GM12864 (cell line): ENCODE results near the gene PLAAT4.
A peak's percentile ranks its signal among the peaks of the same experiment; 100 is the strongest.

ENCODE experiments used
- DNase-seq: peaks from one replicate; pipeline ENCODE4 v3.0.0-alpha.2; 2011; ENCODE audit warnings: low read depth
- H3K4me3 ChIP-seq: 2 replicates; pipeline ENCODE4 v1.5.1; 2011; ENCODE audit warnings: mild to moderate bottlenecking, low read depth, low read length, control low read depth
- TF ChIP-seq, protein P1 (sequence below): IDR thresholded peaks from 2 replicates; pipeline ENCODE4 v1.5.1; 2011; ENCODE audit warnings: low read depth, mild to moderate bottlenecking, moderate library complexity, low read length, control low read depth, inconsistent platforms; ENCODE audit errors: missing control alignments

Gene PLAAT4

GRCh38 chr11:63504054-63504453 lies 32.6 kb upstream of the PLAAT4 start:
- H3K4me3 ChIP-seq: no peak overlapping the region
- TF ChIP-seq, protein P1, sequence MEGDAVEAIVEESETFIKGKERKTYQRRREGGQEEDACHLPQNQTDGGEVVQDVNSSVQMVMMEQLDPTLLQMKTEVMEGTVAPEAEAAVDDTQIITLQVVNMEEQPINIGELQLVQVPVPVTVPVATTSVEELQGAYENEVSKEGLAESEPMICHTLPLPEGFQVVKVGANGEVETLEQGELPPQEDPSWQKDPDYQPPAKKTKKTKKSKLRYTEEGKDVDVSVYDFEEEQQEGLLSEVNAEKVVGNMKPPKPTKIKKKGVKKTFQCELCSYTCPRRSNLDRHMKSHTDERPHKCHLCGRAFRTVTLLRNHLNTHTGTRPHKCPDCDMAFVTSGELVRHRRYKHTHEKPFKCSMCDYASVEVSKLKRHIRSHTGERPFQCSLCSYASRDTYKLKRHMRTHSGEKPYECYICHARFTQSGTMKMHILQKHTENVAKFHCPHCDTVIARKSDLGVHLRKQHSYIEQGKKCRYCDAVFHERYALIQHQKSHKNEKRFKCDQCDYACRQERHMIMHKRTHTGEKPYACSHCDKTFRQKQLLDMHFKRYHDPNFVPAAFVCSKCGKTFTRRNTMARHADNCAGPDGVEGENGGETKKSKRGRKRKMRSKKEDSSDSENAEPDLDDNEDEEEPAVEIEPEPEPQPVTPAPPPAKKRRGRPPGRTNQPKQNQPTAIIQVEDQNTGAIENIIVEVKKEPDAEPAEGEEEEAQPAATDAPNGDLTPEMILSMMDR: no peak
- no peak for DNase-seq

DNA sequence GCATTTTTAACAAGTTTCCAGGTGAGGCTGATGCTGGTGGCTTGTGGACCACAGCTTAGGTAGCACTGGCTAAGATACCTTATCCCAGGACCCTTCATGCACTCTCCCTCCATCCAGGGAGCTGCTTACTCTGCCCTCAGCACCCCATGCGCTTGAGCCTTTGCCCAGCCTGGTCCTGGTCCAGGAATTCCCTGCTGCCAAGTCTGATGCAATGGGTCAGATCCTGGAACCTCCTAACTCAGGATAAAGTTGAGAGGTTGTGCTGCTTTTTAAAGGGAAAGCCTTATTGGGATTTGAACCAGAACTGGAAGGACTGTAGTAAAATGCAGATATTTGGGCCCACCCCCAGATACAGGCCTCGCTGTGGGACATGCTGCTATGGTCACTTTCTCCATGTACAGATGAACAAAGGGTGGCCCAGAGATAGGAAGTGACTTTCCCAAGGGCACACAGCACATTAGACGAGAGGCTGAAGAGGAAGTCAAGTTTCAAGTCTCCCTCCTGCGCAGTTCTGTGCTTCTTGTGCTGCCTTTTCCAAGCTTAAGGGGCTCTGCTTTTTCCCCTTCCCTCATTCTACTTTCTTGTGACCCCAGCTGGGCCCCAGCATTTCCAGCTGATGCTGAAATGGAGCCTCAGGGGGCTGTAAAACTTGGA lies 31.5 kb upstream of the PLAAT4 start:
- TF ChIP-seq, protein P1: no peak
- no peak overlapping the region for H3K4me3 ChIP-seq
- no peak for DNase-seq

DNA sequence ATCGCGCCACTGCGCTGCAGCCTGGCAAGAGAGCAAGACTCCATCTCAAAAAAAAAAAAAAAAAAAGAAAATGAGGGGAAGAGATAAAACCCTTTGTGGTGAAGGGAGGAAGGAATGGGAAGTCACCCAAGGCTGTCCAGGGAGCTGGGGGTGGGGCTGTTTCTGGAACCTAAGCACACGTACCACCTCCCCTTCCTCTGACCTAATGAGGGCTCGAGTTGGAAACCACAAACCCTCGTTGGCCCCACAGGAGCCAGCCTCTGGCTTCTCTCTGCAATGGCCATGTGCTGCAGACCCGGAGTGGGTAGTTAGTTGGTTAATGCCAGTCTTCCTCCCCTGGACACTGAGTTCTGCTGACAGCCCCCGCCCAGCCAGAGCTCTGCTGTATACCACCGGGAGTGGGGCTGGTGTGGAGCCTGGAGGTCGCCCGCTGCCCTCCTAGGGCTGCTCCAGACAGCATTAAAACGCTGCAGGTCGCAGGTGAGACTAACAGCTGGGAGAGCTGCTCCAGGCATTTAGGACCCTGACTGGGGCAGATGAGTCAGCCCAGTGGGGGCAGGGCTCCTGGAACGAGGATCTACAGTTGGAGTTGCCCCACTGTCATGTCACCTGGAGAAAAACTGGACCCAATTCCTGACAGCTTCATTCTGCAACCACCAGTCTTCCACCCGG lies 30.6 kb upstream of the PLAAT4 start, which contains the start of gene LGALS12:
TSS of gene LGALS12 (plus strand) at position 228 of the 672 bp plus-strand sequence. CDS start at position 603, 375 bp downstream.
- no peak for DNase-seq
- TF ChIP-seq, protein P1: no peak
- H3K4me3 ChIP-seq: no peak within 1 kb of the TSS

DNA sequence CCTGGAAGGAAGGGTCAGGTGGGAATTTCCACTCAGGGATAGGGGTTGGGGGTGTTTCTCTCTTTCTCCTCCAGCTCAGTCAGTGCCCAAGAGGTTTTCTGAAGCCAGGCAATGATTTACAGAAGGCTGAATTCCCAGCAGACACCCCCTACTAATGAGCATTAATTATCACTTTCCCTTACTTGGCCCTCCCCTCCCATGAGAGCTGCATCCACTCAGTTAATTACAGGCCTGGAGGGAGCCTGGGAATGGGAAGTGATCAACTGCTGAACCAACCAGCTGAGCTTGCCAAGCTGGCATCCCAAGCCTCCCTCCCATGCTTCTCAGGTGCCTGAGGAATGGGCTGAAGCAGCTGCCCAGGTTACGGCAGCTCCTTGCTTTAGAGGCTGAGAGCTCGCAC lies 29.7 kb upstream of the PLAAT4 start:
- no peak overlapping the region for H3K4me3 ChIP-seq
- no peak for DNase-seq
- TF ChIP-seq, protein P1: no peak

GRCh38 chr11:63507511-63507910 lies 29.1 kb upstream of the PLAAT4 start:
- DNase-seq: no peak
- TF ChIP-seq, protein P1: no peak
- no peak overlapping the region for H3K4me3 ChIP-seq

GRCh38 chr11:63508009-63508408 lies 28.6 kb upstream of the PLAAT4 start:
- H3K4me3 ChIP-seq: no peak overlapping the region
- no peak for DNase-seq
- TF ChIP-seq, protein P1: peak; percentile 38
